ENCODE results near the gene STMN1.

DNA sequence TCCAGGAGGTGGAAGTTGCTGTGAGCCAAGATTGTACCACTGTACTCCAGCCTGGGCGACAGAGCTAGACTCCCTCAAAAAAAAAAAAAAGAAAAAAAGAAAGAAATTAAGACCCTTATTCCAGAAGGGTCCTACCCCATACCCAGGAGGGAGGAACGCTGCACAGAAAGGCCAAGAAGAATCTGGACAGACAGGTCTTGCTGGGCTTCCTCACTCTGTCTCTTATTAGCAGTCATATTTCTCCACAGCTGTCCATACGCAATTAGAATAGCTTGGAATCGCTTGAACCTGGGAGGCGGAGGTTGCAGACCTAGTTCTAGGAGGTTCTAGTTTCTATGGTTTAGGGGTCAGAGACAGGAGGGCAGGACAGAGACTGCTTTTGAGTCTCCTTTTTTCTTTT, 27.5 kb downstream of the STMN1 start:
- TF ChIP-seq CTCF (IDR thresholded peaks at IDR 0.05) (no peak), POLR2A (IDR thresholded peaks at IDR 0.05) (no peak)
